Measurements from ENCODE around the gene OSBP. TPM values are rescaled to one million over a fixed set of nuclear protein-coding genes. Genes with fewer than 3 reads are reported as not detected.

OSBP gene
- total RNA-seq, 1 experiment from 2014 or later, result 43.8 TPM

- Histone ChIP-seq H2AFZ (ENCODE audit: low read depth, low read length, poor library complexity, severe bottlenecking) (no peak overlapping the region), H3K27ac (ENCODE audit: low read depth, low read length) (no peak overlapping the region), H3K9me2 (ENCODE audit: insufficient read depth) (no peaks in the 10 kb centered on the region), H3K9ac (ENCODE audit: low read length) (no peak overlapping the region), H3K9me3 (ENCODE audit: control insufficient read depth in 1 of 2, insufficient read depth in 1 of 2, low read depth in 1 of 2, low read length in 2 of 2) (no peaks in the 10 kb centered on the region), H3K4me1 (ENCODE audit: control insufficient read depth in 1 of 2, insufficient read depth in 2 of 2, low read length in 2 of 2) (peaks cover 24 to 43% of the 10 kb centered on the region in 2 experiments), H3K4me3 (replicated peaks in 1 of 2; ENCODE audit: low read depth in 1 of 2, low read length in 2 of 2) (no peak overlapping the region), H3K36me3 (ENCODE audit: control insufficient read depth in 1 of 2, insufficient read depth in 2 of 2, low read length in 2 of 2) (no peaks in the 10 kb centered on the region), H3K79me2 (ENCODE audit: insufficient read depth, low read length) (no peaks in the 10 kb centered on the region), H3K27me3 (ENCODE audit: insufficient read depth, low read length) (no peaks in the 10 kb centered on the region), H3K4me2 (ENCODE audit: low read length) (no peak overlapping the region), H4K20me1 (ENCODE audit: insufficient read depth) (no peaks in the 10 kb centered on the region)
- BruUV-seq (replicated peaks), result no TSS peak
- POLR2A ChIA-PET, result no interaction called here
- intact Hi-C loops (cut with micrococcal nuclease), result no loop called here
- no peak for TF ChIP-seq SP1 (IDR thresholded peaks at IDR 0.05; ENCODE audit: low read depth)
- TF ChIP-seq CBX3 (IDR thresholded peaks at IDR 0.05; ENCODE audit: low read depth), result no peak
- TF ChIP-seq CEBPB (IDR thresholded peaks at IDR 0.05; ENCODE audit: low read depth), result no peak
- TF ChIP-seq EGR1 (IDR thresholded peaks at IDR 0.05; ENCODE audit: low read depth), result no peak
- no peak for TF ChIP-seq POLR2AphosphoS5 (IDR thresholded peaks at IDR 0.05; ENCODE audit: low read depth, low read length)
- no peak for TF ChIP-seq EZH2phosphoT487 (IDR thresholded peaks at IDR 0.05; ENCODE audit: borderline replicate concordance)
- TF ChIP-seq MAX (IDR thresholded peaks at IDR 0.05), result no peak
- TF ChIP-seq POLR2A (IDR thresholded peaks at IDR 0.05; ENCODE audit: borderline replicate concordance, extremely low read depth, insufficient read depth, insufficient read length), result no peak
- CTCF ChIA-PET, result no interaction called here
- RAD21 ChIA-PET (ENCODE audit: low non-redundant PET in 1 of 2, low total read pairs in 2 of 2, uncharacterized antibody in 2 of 2, unreplicated experiment in 2 of 2), result no interaction called here
- ATAC-seq (no peak), DNase-seq (ENCODE audit: low read depth, low spot score) (no peak)
Measured at GRCh38 chr11:59542142-59542810, 73.3 kb downstream of the OSBP start.

- no peaks in the 10 kb centered on the region for H3K9me3 ChIP-seq (ENCODE audit: control insufficient read depth in 1 of 2, insufficient read depth in 1 of 2, low read depth in 1 of 2, low read length in 2 of 2)
- no peak overlapping the region for H3K4me3 ChIP-seq (replicated peaks in 1 of 2; ENCODE audit: low read depth in 1 of 2, low read length in 2 of 2)
- no peak overlapping the region for H3K4me2 ChIP-seq (ENCODE audit: low read length)
- ChIA-PET POLR2A (no interaction called here), CTCF (no interaction called here), RAD21 (ENCODE audit: low non-redundant PET in 1 of 2, low total read pairs in 2 of 2, uncharacterized antibody in 2 of 2, unreplicated experiment in 2 of 2) (no interaction called here)
- H3K36me3 ChIP-seq (ENCODE audit: control insufficient read depth in 1 of 2, insufficient read depth in 2 of 2, low read length in 2 of 2), result no peaks in the 10 kb centered on the region
- peaks cover 7 to 14% of the 10 kb centered on the region in 2 experiments for H3K4me1 ChIP-seq (ENCODE audit: control insufficient read depth in 1 of 2, insufficient read depth in 2 of 2, low read length in 2 of 2)
- intact Hi-C loops (cut with micrococcal nuclease), result loop anchor here (5.0 kb wide), 1 partner anchor 83 kb away; the partner anchor contains the start of gene OSBP
- ATAC-seq, result no peak
- no peaks in the 10 kb centered on the region for H3K79me2 ChIP-seq (ENCODE audit: insufficient read depth, low read length)
- no peak overlapping the region for H3K27ac ChIP-seq (ENCODE audit: low read depth, low read length)
- no TSS peak for BruUV-seq (replicated peaks)
- DNase-seq (ENCODE audit: low read depth, low spot score), result no peak
- H2AFZ ChIP-seq (ENCODE audit: low read depth, low read length, poor library complexity, severe bottlenecking), result no peak overlapping the region
- no peak overlapping the region for H3K9ac ChIP-seq (ENCODE audit: low read length)
- no peaks in the 10 kb centered on the region for H3K9me2 ChIP-seq (ENCODE audit: insufficient read depth)
- TF ChIP-seq MAX (IDR thresholded peaks at IDR 0.05), result no peak
- TF ChIP-seq ATF3 (IDR thresholded peaks at IDR 0.05), result no peak
- no peak for TF ChIP-seq ZNF274 (IDR thresholded peaks at IDR 0.05; ENCODE audit: low read depth, low read length)
- no peak for TF ChIP-seq POLR2A (IDR thresholded peaks at IDR 0.05; ENCODE audit: borderline replicate concordance, extremely low read depth, insufficient read depth, insufficient read length)
- TF ChIP-seq ZFX (IDR thresholded peaks at IDR 0.05), result no peak
- TF ChIP-seq ELF1 (IDR thresholded peaks at IDR 0.05; ENCODE audit: borderline replicate concordance, low read depth), result no peak
- no peak for TF ChIP-seq CTCF (IDR thresholded peaks at IDR 0.05 in 2 of 3, conservative IDR thresholded peaks at IDR 0.05 in 1 of 3; ENCODE audit: borderline replicate concordance in 1 of 3, insufficient read depth in 1 of 3, low read depth in 2 of 3, low read length in 2 of 3)
- TF ChIP-seq EGR1 (IDR thresholded peaks at IDR 0.05; ENCODE audit: low read depth), result no peak
- H4K20me1 ChIP-seq (ENCODE audit: insufficient read depth), result no peaks in the 10 kb centered on the region
- H3K27me3 ChIP-seq (ENCODE audit: insufficient read depth, low read length), result no peaks in the 10 kb centered on the region
Measured at GRCh38 chr11:59534676-59535075, 80.9 kb downstream of the OSBP start.
